ENCODE data around the gene A2M. TPM values are rescaled to one million over a fixed set of nuclear protein-coding genes. Genes with fewer than 3 reads are reported as not detected.

The A2M gene
- total and polyA plus RNA-seq, 2 donors (not counting 3 experiments of a cell fraction or from before 2014, with no cell fraction given), result 11.5 to 16.9 TPM

DNA sequence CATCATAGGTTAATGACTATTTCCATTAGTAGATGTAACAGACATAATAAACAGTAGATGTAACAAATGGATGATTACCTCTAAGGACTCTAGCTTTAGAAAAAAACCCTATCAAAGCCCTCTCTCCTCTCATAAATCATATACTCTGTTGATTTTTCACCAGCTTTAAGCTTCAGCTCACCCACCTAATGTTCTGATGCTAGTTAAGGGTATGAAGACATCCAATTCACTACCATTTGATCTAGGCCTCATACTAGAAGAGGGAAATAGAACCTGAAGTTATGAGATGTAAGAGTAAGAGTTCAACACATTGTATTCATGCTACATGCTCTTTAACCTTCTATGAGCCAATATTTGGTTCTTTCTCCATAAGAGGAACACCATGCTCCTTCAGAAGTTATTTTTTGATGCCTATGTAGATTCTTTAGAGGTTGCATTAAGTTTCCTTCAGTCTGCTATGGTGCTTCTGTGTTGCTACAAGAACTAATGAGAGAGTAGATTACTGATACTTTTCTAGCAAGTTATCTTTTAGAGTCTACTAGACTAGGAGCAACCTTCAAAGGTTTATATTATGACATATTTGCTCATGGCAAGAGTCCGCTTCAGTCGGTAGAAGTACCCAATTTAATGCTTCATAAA is 16.0 kb downstream of the A2M start:
- dilution Hi-C loops (cut with MboI; ENCODE audit: extremely low pct_ligation_motif_present, low sequenced_read_pairs) (no loop called here), intact Hi-C loops (cut with micrococcal nuclease) (no loop called here)
- Histone ChIP-seq H3K36me3 (ENCODE audit: control insufficient read depth in 2 of 2, extremely low read depth in 1 of 2, insufficient read depth in 2 of 2, low read length in 2 of 2) (no peaks in the 10 kb centered on the region), H3K4me1 (ENCODE audit: control insufficient read depth, extremely low read depth, insufficient read depth, low read length) (no peaks in the 10 kb centered on the region), H3K27ac (ENCODE audit: insufficient read depth, low read depth, low read length) (no peak overlapping the region), H3K27me3 (ENCODE audit: control insufficient read depth in 2 of 2, insufficient read depth in 2 of 2, low read length in 2 of 2) (peaks cover 0 to 3% of the 10 kb centered on the region in 2 experiments), H3K4me2 (ENCODE audit: insufficient read depth, low read length) (no peak overlapping the region), H3K4me3 (replicated peaks in 1 of 3; ENCODE audit: insufficient read depth in 1 of 3, low read depth in 1 of 3, low read length in 3 of 3) (no peak overlapping the region), H2AFZ (ENCODE audit: low read depth, low read length) (no peak overlapping the region), H3K79me2 (ENCODE audit: control insufficient read depth, insufficient read depth, low read length) (no peaks in the 10 kb centered on the region), H3K9me1 (replicated peaks; ENCODE audit: control insufficient read depth, extremely low read depth, insufficient read depth, low read length) (no peaks in the 10 kb centered on the region), H4K20me1 (replicated peaks; ENCODE audit: control insufficient read depth, extremely low read depth, insufficient read depth, low read length) (no peaks in the 10 kb centered on the region), H3K9me3 (replicated peaks; ENCODE audit: control insufficient read depth, insufficient read depth, low read length) (no peaks in the 10 kb centered on the region), H3K9ac (replicated peaks; ENCODE audit: extremely low read depth, insufficient read depth, low read length) (no peak overlapping the region)
- TF ChIP-seq, protein P1, sequence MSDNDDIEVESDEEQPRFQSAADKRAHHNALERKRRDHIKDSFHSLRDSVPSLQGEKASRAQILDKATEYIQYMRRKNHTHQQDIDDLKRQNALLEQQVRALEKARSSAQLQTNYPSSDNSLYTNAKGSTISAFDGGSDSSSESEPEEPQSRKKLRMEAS (IDR thresholded peaks at IDR 0.05; ENCODE audit: insufficient read depth, insufficient read length), result no peak
- TF ChIP-seq JUN (IDR thresholded peaks at IDR 0.05; ENCODE audit: borderline replicate concordance, insufficient read depth, insufficient read length, low read depth) (no peak), MYC (IDR thresholded peaks at IDR 0.05; ENCODE audit: low read depth, low read length) (no peak), GATA2 (IDR thresholded peaks at IDR 0.05; ENCODE audit: insufficient read depth, insufficient read length, low read depth, low read length) (no peak), POLR2AphosphoS5 (IDR thresholded peaks at IDR 0.05; ENCODE audit: insufficient read depth, low read depth, low read length) (no peak), EZH2 (IDR thresholded peaks at IDR 0.05; ENCODE audit: borderline replicate concordance, low read depth, low read length, severe bottlenecking) (no peak), POLR2A (IDR thresholded peaks at IDR 0.05; ENCODE audit: low read depth, low read length) (no peak), FOS (IDR thresholded peaks at IDR 0.05; ENCODE audit: borderline replicate concordance, insufficient read depth, low read length) (no peak)
- TF ChIP-seq, protein P2, sequence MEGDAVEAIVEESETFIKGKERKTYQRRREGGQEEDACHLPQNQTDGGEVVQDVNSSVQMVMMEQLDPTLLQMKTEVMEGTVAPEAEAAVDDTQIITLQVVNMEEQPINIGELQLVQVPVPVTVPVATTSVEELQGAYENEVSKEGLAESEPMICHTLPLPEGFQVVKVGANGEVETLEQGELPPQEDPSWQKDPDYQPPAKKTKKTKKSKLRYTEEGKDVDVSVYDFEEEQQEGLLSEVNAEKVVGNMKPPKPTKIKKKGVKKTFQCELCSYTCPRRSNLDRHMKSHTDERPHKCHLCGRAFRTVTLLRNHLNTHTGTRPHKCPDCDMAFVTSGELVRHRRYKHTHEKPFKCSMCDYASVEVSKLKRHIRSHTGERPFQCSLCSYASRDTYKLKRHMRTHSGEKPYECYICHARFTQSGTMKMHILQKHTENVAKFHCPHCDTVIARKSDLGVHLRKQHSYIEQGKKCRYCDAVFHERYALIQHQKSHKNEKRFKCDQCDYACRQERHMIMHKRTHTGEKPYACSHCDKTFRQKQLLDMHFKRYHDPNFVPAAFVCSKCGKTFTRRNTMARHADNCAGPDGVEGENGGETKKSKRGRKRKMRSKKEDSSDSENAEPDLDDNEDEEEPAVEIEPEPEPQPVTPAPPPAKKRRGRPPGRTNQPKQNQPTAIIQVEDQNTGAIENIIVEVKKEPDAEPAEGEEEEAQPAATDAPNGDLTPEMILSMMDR (IDR thresholded peaks at IDR 0.05; ENCODE audit: extremely low read depth in 1 of 2, insufficient read depth in 1 of 2, low read depth in 1 of 2, low read length in 2 of 2), result no peak
- POLR2A ChIA-PET, result no interaction called here
- no TSS peak for BruUV-seq (replicated peaks)
- no peak for DNase-seq (ENCODE audit: low read depth, low spot score)
- no peak for FAIRE-seq
- CTCF ChIA-PET, result no interaction called here
